Upper lobe of left lung (tissue), 6 donors: ENCODE data around the gene KDM2B. TPM values are rescaled to one million over a fixed set of nuclear protein-coding genes. Genes with fewer than 3 reads are reported as not detected.

Experiments
- ATAC-seq, 2 donors: fragments of 200-7000 bp; cut with Tn5 transposase; one replicate each; pipeline ENCODE4 v1.9.1; 2022; ENCODE audit warnings: mild to moderate bottlenecking in 2 of 2, moderate library complexity in 2 of 2; ENCODE audit not compliant: low FRiP score in 2 of 2
- DNase-seq, 2 donors: peaks; one replicate each; pipeline ENCODE4 v3.0.0-alpha.2; 2019 to 2020
- H3K27ac ChIP-seq, 4 donors: fragments of 200-600 bp; sonication (generic); one replicate each; pipeline ENCODE4 v1.5.1; 2016 to 2019
- H3K27me3 ChIP-seq, 4 donors: fragments of 200-600 bp; sonication (generic); one replicate each; pipeline ENCODE4 v1.5.1; 2017 to 2019
- H3K36me3 ChIP-seq, 4 donors: fragments of 200-600 bp; sonication (generic); one replicate each; pipeline ENCODE4 v1.5.1; 2016 to 2019
- H3K4me1 ChIP-seq, 4 donors: fragments of 200-600 bp; sonication (generic); one replicate each; pipeline ENCODE4 v1.5.1; 2018 to 2019
- H3K4me3 ChIP-seq, 4 donors: fragments of 200-600 bp; sonication (generic); one replicate each; pipeline ENCODE4 v1.5.1; 2017 to 2019; ENCODE audit warnings: mild to moderate bottlenecking in 2 of 4, moderate library complexity in 1 of 4
- H3K9me3 ChIP-seq, 4 donors: fragments of 200-600 bp; sonication (generic); one replicate each; pipeline ENCODE4 v1.5.1; 2018 to 2019
- CTCF ChIP-seq, 6 experiments: fragments of 450-650 bp in 4 of 6; fragments of 200-600 bp in 2 of 6; sonication (generic) in 2 of 6; IDR thresholded peaks; one replicate each; pipeline ENCODE4 v1.5.1; 2016 to 2019; ENCODE audit warnings: antibody characterized with exemption in 6 of 6
- EP300 ChIP-seq, 4 donors: sonication (generic); formaldehyde crosslinking; IDR thresholded peaks; one replicate each; pipeline ENCODE4 v1.5.1; 2017; ENCODE audit warnings: antibody characterized with exemption in 4 of 4, control low read depth in 2 of 4
- POLR2A ChIP-seq, 4 donors: fragments of 450-650 bp; IDR thresholded peaks; one replicate each; pipeline ENCODE4 v1.5.1; 2016 to 2017; ENCODE audit warnings: antibody characterized with exemption in 4 of 4, mild to moderate bottlenecking in 2 of 4
- POLR2AphosphoS5 ChIP-seq, 2 donors: sonication (generic); formaldehyde crosslinking; IDR thresholded peaks; one replicate each; pipeline ENCODE4 v1.5.1; 2017; ENCODE audit warnings: antibody characterized with exemption in 2 of 2
- WGBS, 2 donors: methylation state at CpG; one replicate each; pipeline ENCODE4 v1.1.5; 2017 to 2018; 5-methylcytosine and 5-hydroxymethylcytosine counted together
- total RNA-seq, 6 donors: library from RNA; depleted of rRNA in 4 of 6; stranded (reverse); fragments of >200 nt in 4 of 6; gene quantifications; one replicate each; pipeline versions ENCODE4 v1.1.0 to v1.2.1, GENCODE V29; 2016 to 2021
- donor health status: DM: no; HTN: no; CAD: no; lungs with moderate emphysema.
- donor health status: DM: no; HTN: yes; CAD: no; lungs with severe emphysema.

KDM2B gene
- total RNA-seq, 6 donors from 2014 or later, result 29.5 to 81.7 (median 34.2) TPM

GRCh38 chr12:121513464-121514183 lies 67.2 kb downstream of the KDM2B start:
- DNase-seq (peak in 1 of 2 donors; percentile 50), ATAC-seq (peak; percentile 41 to 64)
- H3K4me1 ChIP-seq, result no peaks in the 10 kb centered on the region
- H3K27me3 ChIP-seq, result no peaks in the 10 kb centered on the region
- WGBS, 2 donors, result 88% methylated on average over 15 to 17 of the region's 17 CpGs
- H3K27ac ChIP-seq, result peak overlapping the region in 1 of 4 donors; percentile 10
- H3K4me3 ChIP-seq, result no peak overlapping the region
- H3K36me3 ChIP-seq, result peaks cover 0 to 39% (median 16%) of the 10 kb centered on the region in 4 donors
- H3K9me3 ChIP-seq, result no peaks in the 10 kb centered on the region
- TF ChIP-seq EP300 (IDR thresholded peaks at IDR 0.05), result no peak
- no peak for TF ChIP-seq POLR2AphosphoS5 (IDR thresholded peaks at IDR 0.05)
- TF ChIP-seq POLR2A (IDR thresholded peaks at IDR 0.05), result no peak
- no peak for TF ChIP-seq CTCF (IDR thresholded peaks at IDR 0.05)

DNA sequence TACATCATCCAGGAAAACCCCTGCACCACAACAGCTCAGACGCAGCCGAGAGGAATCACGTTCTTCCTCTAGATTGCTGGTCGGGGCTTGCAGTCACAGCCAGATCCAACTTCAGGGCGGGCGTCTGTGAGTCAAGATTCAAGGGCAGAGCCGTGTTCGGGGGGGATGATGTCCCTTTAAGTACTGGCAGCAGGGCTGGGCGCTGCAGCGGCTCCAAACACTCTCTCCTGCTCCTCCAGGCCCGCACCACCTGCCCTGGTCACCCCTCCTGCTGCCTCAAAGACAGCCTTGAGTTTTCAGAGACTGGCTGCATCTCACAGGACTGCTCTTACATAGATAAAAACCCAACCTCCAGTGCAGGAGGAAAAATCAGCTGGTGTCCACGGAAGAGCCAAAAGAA lies 68.3 kb downstream of the KDM2B start:
- Histone ChIP-seq H3K27me3 (no peaks in the 10 kb centered on the region), H3K9me3 (no peaks in the 10 kb centered on the region), H3K27ac (no peak overlapping the region), H3K4me3 (no peak overlapping the region), H3K4me1 (no peaks in the 10 kb centered on the region), H3K36me3 (peaks cover 0 to 40% (median 17%) of the 10 kb centered on the region in 4 donors)
- TF ChIP-seq POLR2A (IDR thresholded peaks at IDR 0.05) (no peak), EP300 (IDR thresholded peaks at IDR 0.05) (no peak), CTCF (IDR thresholded peaks at IDR 0.05) (no peak), POLR2AphosphoS5 (IDR thresholded peaks at IDR 0.05) (no peak)
- no peak for DNase-seq
- ATAC-seq, result no peak
- WGBS, 2 donors, result 74 to 83% methylated on average over 12 of the region's 12 CpGs

DNA sequence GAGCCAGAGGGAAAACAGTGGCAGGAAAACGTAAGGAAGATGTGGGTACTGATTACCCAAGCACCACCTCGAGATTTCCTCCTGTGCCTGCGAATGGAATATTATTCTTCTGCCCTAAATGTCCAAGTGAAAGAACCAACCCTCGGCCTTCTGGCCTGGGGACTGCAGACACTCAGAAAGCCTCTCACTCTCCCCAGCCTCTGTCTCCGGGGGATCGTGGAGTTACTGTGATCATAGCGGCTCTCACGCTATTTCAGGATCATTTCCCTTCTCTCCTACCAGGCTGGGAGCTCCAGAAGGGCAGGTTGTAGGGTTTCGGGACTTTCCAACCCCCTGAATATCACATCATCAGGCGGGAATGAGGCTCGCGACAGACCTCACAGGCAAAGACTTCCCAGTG lies 68.9 kb downstream of the KDM2B start:
- H3K27ac ChIP-seq, result no peak overlapping the region
- H3K36me3 ChIP-seq, result peaks cover 0 to 40% (median 17%) of the 10 kb centered on the region in 4 donors
- no peaks in the 10 kb centered on the region for H3K4me1 ChIP-seq
- 89% methylated on average over 12 of the region's 12 CpGs for WGBS, 2 donors
- H3K4me3 ChIP-seq, result no peak overlapping the region
- no peak for DNase-seq
- TF ChIP-seq CTCF (IDR thresholded peaks at IDR 0.05), result no peak
- TF ChIP-seq POLR2A (IDR thresholded peaks at IDR 0.05), result no peak
- no peak for TF ChIP-seq POLR2AphosphoS5 (IDR thresholded peaks at IDR 0.05)
- TF ChIP-seq EP300 (IDR thresholded peaks at IDR 0.05), result no peak
- no peaks in the 10 kb centered on the region for H3K27me3 ChIP-seq
- ATAC-seq, result no peak
- H3K9me3 ChIP-seq, result no peaks in the 10 kb centered on the region

DNA sequence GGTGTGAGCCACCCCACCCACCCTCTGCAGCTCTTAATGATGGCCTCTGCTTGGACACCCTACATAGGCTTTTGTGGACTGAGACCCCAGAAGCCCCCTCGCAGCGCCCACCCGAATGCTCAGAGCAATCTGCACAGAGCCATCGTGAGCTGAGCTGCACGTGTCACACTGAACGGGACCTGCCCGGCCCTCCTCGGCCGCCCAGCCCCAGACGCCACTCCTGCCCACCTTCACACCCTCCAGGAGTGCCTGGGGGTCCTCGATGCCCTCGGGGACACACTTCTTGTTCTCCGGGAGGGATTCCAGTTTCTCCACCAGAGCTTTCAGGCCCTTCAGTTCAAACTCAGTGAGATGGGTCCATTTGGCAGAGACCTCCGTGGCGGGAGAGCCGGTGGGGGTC lies 71.5 kb downstream of the KDM2B start:
- DNase-seq (peak in 1 of 2 donors; percentile 71), ATAC-seq (no peak)
- Histone ChIP-seq H3K27me3 (no peaks in the 10 kb centered on the region), H3K9me3 (no peaks in the 10 kb centered on the region), H3K4me3 (no peak overlapping the region), H3K36me3 (peaks cover 0 to 40% (median 20%) of the 10 kb centered on the region in 4 donors), H3K4me1 (no peaks in the 10 kb centered on the region), H3K27ac (no peak overlapping the region)
- TF ChIP-seq EP300 (IDR thresholded peaks at IDR 0.05) (no peak), POLR2A (IDR thresholded peaks at IDR 0.05) (no peak), CTCF (IDR thresholded peaks at IDR 0.05) (no peak), POLR2AphosphoS5 (IDR thresholded peaks at IDR 0.05) (no peak)
- 95 to 96% methylated on average over 16 of the region's 16 CpGs for WGBS, 2 donors

DNA sequence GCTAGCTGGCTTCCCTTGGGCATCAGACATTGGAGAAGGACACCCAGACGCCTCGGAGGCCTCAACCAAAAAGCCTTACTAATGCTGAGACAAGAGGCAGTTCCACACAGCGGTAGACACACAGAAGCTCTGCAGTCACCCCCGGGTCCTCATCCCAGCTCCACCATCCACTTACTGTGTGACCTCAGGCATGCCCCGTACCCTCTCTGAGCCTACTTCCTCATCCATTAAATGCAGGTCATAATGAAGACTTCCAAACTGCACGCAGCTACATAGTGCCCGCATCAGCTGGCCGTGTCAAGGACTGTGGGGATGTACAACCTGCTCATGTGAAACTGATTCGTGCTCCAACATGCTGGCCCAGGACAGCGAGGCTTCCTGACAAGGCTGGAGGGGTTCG lies 72.3 kb downstream of the KDM2B start:
- 93 to 95% methylated on average over 9 to 11 of the region's 11 CpGs for WGBS, 2 donors
- ATAC-seq (no peak), DNase-seq (no peak)
- Histone ChIP-seq H3K27ac (no peak overlapping the region), H3K4me1 (no peaks in the 10 kb centered on the region), H3K36me3 (peaks cover 0 to 40% (median 22%) of the 10 kb centered on the region in 4 donors), H3K27me3 (no peaks in the 10 kb centered on the region), H3K9me3 (no peaks in the 10 kb centered on the region), H3K4me3 (no peak overlapping the region)
- TF ChIP-seq EP300 (IDR thresholded peaks at IDR 0.05) (no peak), POLR2AphosphoS5 (IDR thresholded peaks at IDR 0.05) (no peak), POLR2A (IDR thresholded peaks at IDR 0.05) (no peak), CTCF (IDR thresholded peaks at IDR 0.05) (no peak)
